Stomach smooth muscle (tissue), 2 donors: ENCODE data around the gene PDZD2.

ENCODE experiments used
- H3K27ac ChIP-seq: one replicate; pipeline ENCODE4 v1.7.0; 2013; ENCODE audit warnings: mild to moderate bottlenecking, low read length, inconsistent platforms
- H3K27me3 ChIP-seq, 2 donors: one replicate each; pipeline ENCODE4 v1.7.0; 2013; ENCODE audit warnings: low read length in 2 of 2; ENCODE audit not compliant: insufficient read depth in 2 of 2, control insufficient read depth in 1 of 2
- H3K36me3 ChIP-seq, 2 donors: one replicate each; pipeline ENCODE4 v1.7.0; 2013; ENCODE audit warnings: low read length in 2 of 2; ENCODE audit not compliant: control insufficient read depth in 2 of 2, insufficient read depth in 2 of 2
- H3K4me1 ChIP-seq: one replicate; pipeline ENCODE4 v1.7.0; 2013; ENCODE audit warnings: low read length; ENCODE audit not compliant: control insufficient read depth, insufficient read depth
- H3K4me3 ChIP-seq, 2 donors: one replicate each; pipeline ENCODE4 v1.7.0; 2013; ENCODE audit warnings: low read length in 2 of 2
- H3K9ac ChIP-seq, 2 donors: one replicate each; pipeline ENCODE4 v1.7.0; 2013; ENCODE audit warnings: low read length in 2 of 2, mild to moderate bottlenecking in 1 of 2
- H3K9me3 ChIP-seq, 2 donors: one replicate each; pipeline ENCODE4 v1.7.0; 2013; ENCODE audit warnings: low read length in 2 of 2; ENCODE audit not compliant: control insufficient read depth in 2 of 2
- donor health status: healthy.
- donor health status: Pancreatic carcinoma.

The PDZD2 gene

GRCh38 chr5:32055891-32056866 is 417.2 kb downstream of the PDZD2 start:
- H3K27me3 ChIP-seq, result no peaks in the 10 kb centered on the region
- no peak overlapping the region for H3K27ac ChIP-seq
- H3K4me1 ChIP-seq, result peaks cover 4% of the 10 kb centered on the region
- no peaks in the 10 kb centered on the region for H3K9me3 ChIP-seq
- H3K36me3 ChIP-seq, result peaks cover 10 to 22% of the 10 kb centered on the region in 2 donors
- H3K4me3 ChIP-seq, result no peak overlapping the region
- H3K9ac ChIP-seq, result no peak overlapping the region

GRCh38 chr5:32057187-32058096 is 418.5 kb downstream of the PDZD2 start:
- Histone ChIP-seq H3K9me3 (no peaks in the 10 kb centered on the region), H3K4me1 (peaks cover 4% of the 10 kb centered on the region), H3K4me3 (no peak overlapping the region), H3K27me3 (no peaks in the 10 kb centered on the region), H3K36me3 (peaks cover 12 to 20% of the 10 kb centered on the region in 2 donors), H3K27ac (no peak overlapping the region), H3K9ac (no peak overlapping the region)

DNA sequence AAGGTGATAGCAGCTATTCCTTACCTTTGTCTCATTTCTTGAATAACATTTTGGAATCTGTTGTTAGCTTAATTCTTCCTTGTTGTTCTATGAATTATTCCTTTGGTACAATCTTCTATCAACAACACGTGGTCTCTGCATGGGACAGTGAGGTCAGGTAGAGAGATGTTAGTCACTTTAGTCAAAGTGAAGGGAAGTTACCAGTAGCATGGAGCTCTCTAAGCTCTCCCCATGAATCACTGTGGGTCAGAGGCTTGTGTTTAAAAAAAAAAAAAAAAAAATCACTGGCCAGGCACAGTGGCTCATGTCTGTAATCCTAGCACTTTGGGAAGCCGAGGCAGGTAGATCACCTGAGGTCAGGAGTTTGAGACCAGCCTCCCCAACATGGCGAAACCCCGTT is 419.2 kb downstream of the PDZD2 start:
- H3K27me3 ChIP-seq, result no peaks in the 10 kb centered on the region
- no peak overlapping the region for H3K27ac ChIP-seq
- H3K36me3 ChIP-seq, result peaks cover 12 to 19% of the 10 kb centered on the region in 2 donors
- H3K9ac ChIP-seq, result no peak overlapping the region
- H3K9me3 ChIP-seq, result no peaks in the 10 kb centered on the region
- H3K4me1 ChIP-seq, result peaks cover 4% of the 10 kb centered on the region
- no peak overlapping the region for H3K4me3 ChIP-seq

- H3K4me3 ChIP-seq, result no peak overlapping the region
- no peaks in the 10 kb centered on the region for H3K9me3 ChIP-seq
- peaks cover 4% of the 10 kb centered on the region for H3K4me1 ChIP-seq
- H3K36me3 ChIP-seq, result peaks cover 8 to 12% of the 10 kb centered on the region in 2 donors
- no peaks in the 10 kb centered on the region for H3K27me3 ChIP-seq
- H3K9ac ChIP-seq, result no peak overlapping the region
- no peak overlapping the region for H3K27ac ChIP-seq
These were observed 420.1 kb downstream of the PDZD2 start for GRCh38 chr5:32058997-32059396.

GRCh38 chr5:32059761-32060530 is 421.0 kb downstream of the PDZD2 start:
- no peak overlapping the region for H3K27ac ChIP-seq
- no peak overlapping the region for H3K9ac ChIP-seq

DNA sequence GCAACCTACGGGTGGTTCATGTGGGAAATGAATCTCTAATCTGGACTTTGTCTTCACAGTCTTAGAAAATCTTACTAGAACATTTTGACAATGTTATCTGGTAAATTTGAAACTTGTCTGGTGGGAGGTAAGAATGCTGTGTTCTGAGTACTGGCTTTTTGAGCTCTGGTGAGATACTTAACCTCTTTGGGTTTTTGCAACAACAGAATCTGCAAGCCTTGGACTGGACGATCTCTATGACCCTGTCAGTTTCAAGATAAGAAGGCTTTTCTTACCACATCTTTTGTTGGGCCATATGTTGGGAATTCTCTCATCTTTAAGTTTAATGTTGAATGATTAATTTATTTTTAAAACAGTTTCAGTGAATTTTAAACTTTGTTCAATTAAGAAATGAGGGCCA is 422.3 kb downstream of the PDZD2 start:
- peaks cover 8 to 10% of the 10 kb centered on the region in 2 donors for H3K36me3 ChIP-seq
- no peaks in the 10 kb centered on the region for H3K27me3 ChIP-seq
- H3K4me1 ChIP-seq, result peaks cover 4% of the 10 kb centered on the region
- no peaks in the 10 kb centered on the region for H3K9me3 ChIP-seq
- H3K9ac ChIP-seq, result no peak overlapping the region
- H3K27ac ChIP-seq, result no peak overlapping the region
- H3K4me3 ChIP-seq, result no peak overlapping the region

More at GRCh38 chr5:32059761-32060530, 421.0 kb downstream of the PDZD2 start:
- no peak overlapping the region for H3K4me3 ChIP-seq
- H3K27me3 ChIP-seq, result no peaks in the 10 kb centered on the region
- peaks cover 4% of the 10 kb centered on the region for H3K4me1 ChIP-seq
- peaks cover 8 to 11% of the 10 kb centered on the region in 2 donors for H3K36me3 ChIP-seq
- no peaks in the 10 kb centered on the region for H3K9me3 ChIP-seq

DNA sequence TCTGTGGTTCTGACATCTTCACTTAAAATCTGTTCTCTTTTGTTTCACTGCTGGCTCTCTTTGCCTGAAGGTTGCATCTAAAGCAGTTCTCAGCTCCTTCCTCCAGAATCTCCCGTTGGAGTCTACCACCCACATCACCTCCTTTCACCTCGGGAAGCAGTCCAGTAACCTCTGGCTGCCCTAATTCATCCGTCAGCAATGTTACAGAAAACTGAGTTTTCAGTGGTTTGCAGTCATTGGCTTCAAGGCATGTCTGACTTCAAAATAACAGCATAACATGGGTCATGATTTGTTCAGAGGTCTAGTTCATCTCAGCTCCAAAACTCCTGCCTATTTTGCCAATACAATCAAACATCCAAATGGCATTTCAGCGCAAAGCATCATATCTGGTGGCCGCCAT is 427.5 kb downstream of the PDZD2 start:
- Histone ChIP-seq H3K27ac (no peak overlapping the region), H3K4me1 (peaks cover under 1% of the 10 kb centered on the region), H3K36me3 (peaks cover 4 to 6% of the 10 kb centered on the region in 2 donors), H3K9ac (no peak overlapping the region), H3K4me3 (no peak overlapping the region), H3K27me3 (no peaks in the 10 kb centered on the region), H3K9me3 (no peaks in the 10 kb centered on the region)

DNA sequence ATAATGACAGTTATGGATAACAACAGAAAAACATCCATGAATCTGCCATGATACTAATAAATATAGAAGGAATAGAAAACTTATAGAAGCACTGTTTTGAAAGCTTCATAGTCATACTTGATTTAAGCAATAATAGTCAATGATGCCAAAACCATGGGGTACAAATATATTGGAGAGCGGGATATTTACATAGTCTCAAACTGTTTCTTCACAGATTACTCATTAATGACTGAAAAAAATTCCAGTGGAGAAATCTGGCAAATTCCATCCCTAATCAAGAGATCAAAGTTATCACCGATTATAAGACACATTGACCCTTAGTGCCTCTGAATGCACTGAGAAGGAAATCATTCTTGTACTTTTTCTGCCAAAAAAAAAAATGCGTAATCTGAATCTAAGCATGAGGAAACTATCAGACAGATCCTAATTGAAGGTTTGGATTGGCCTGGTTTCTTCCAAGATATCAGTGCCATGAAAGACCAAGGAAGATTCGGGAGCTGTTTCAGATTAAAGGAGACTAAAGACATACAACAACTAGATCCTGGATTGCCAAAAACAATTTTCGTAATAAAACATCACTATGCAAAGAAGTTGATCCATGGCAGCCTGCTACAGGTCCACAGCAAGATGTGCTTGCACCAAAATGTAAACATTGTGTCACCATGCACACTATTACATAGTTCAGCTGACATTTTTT is 429.0 kb downstream of the PDZD2 start:
- Histone ChIP-seq H3K9ac (no peak overlapping the region), H3K4me3 (no peak overlapping the region), H3K9me3 (no peaks in the 10 kb centered on the region), H3K27me3 (no peaks in the 10 kb centered on the region), H3K36me3 (peaks cover 4 to 9% of the 10 kb centered on the region in 2 donors), H3K27ac (no peak overlapping the region), H3K4me1 (peaks cover 3% of the 10 kb centered on the region)

- Histone ChIP-seq H3K9me3 (no peaks in the 10 kb centered on the region), H3K4me3 (no peak overlapping the region), H3K27ac (no peak overlapping the region), H3K4me1 (peaks cover 3% of the 10 kb centered on the region), H3K36me3 (peaks cover 4 to 13% of the 10 kb centered on the region in 2 donors), H3K27me3 (no peaks in the 10 kb centered on the region), H3K9ac (no peak overlapping the region)
These were observed 429.6 kb downstream of the PDZD2 start for GRCh38 chr5:32068561-32068960.
